NOMO-1 (cell line): Measurements from ENCODE around the gene PRR35.

ENCODE experiments used
- DNase-seq, 2 experiments: peaks; one replicate each; lab custom pipeline; 2025; ENCODE audit not compliant: unreplicated experiment in 2 of 2; lab: John Stamatoyannopoulos, UW

PRR35 gene

DNA sequence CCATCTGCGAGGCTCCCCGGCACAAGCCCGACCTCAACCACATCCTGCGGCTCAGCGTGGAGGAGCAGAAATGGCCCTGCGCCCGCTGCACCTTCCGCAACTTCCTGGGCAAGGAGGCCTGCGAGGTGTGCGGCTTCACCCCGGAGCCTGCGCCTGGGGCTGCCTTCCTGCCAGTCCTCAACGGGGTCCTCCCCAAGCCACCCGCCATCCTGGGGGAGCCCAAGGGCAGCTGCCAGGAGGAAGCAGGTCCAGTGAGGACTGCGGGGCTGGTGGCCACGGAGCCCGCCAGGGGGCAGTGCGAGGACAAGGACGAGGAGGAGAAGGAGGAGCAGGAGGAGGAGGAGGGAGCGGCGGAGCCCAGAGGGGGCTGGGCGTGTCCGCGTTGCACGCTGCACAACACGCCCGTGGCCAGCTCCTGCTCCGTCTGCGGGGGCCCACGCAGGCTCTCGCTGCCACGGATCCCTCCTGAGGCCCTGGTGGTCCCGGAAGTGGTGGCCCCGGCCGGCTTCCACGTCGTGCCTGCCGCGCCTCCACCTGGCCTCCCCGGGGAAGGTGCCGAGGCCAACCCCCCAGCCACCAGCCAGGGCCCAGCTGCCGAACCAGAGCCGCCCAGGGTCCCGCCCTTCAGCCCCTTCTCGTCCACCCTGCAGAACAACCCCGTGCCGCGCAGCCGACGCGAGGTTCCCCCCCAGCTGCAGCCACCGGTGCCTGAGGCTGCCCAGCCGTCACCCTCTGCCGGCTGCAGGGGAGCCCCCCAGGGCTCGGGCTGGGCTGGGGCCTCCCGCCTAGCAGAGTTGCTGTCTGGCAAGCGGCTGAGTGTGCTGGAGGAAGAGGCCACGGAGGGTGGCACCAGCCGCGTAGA lies 13.1 kb upstream of the PRR35 start:
- peak; percentile 68 to 86 for DNase-seq

DNA sequence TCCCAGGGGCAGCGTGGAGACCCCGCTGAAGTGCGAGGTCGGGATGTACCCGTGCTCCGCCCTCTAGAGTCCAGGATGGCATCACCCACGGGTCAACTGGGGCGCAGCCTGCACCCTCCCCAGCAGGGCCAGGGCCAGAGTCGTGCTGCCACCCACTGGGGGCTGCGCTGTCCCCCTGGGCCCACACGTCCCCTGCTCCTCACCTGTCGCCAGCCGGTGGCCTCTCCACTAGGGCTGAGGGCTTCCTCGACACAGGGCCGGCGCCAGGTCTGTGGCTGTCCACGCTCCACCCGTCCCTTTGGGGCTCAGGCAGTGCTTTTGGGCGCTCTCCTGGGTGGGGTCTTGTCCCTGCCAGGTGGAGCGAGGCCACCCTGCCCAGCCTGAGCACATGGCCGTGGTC lies 11.6 kb upstream of the PRR35 start:
- DNase-seq = no peak

DNA sequence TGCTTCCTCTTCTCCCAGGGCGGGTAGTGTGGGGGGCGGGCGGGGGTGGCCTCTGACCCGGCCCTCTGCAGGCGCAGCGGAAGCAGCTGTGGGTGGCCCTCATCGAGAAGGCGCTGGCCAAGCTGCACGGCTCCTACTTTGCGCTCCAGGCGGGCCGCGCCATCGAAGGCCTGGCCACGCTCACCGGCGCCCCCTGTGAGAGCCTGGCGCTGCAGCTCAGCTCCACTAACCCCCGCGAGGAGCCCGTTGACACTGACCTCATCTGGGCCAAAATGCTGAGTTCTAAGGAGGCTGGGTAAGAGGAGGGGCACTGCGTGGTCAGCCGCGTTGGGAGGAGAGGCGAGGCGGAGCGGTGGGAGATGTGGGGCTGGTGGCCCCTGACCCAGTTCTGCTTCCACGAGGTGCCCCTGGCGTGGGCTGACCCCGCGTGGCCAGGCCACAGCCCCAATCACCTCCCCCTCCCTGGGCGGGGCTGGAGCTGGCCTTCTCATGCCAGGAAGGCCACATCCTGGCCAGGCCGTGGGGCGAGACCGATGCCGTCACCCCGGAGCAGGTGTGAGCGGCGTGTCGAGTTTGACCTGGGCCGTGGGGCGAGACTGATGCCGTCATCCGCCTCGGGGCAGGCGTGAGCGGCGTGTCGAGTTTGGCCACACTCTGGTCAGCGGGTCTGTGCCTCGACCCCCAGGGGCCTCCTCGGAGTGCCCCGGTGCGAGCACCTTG lies 10.5 kb upstream of the PRR35 start:
- DNase-seq = no peak

DNA sequence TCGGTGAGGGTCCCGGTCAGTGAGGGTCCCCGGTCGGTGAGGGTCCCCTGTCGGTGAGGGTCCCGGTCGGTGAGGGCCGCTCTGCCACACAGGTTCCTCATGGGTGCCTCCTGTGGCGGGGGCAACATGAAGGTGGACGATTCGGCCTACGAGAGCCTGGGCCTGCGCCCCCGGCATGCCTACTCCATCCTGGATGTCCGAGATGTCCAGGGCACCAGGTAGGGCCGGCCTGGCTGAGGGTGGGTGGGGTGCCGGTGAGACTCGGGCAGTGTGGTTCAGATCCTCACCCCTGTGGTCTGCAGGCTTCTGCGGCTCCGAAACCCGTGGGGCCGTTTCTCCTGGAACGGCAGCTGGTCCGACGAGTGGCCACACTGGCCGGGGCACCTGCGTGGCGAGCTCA lies 9.0 kb upstream of the PRR35 start:
- no peak for DNase-seq

DNA sequence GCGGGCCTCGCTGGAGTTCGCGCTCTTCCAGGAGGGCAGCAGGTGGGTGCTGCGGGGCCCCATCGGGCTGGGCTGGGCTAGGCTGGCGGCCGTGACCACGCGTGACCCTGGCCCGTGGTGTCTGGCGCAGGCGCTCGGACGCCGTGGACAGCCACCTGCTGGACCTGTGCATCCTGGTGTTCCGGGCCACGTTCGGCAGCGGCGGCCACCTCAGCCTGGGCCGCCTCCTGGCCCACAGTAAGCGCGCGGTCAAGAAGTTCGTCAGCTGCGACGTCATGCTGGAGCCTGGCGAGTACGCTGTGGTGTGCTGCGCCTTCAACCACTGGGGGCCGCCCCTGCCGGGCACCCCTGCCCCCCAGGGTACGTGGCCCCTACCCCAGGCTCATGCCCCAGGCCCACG lies 8.0 kb upstream of the PRR35 start:
- no peak for DNase-seq

DNA sequence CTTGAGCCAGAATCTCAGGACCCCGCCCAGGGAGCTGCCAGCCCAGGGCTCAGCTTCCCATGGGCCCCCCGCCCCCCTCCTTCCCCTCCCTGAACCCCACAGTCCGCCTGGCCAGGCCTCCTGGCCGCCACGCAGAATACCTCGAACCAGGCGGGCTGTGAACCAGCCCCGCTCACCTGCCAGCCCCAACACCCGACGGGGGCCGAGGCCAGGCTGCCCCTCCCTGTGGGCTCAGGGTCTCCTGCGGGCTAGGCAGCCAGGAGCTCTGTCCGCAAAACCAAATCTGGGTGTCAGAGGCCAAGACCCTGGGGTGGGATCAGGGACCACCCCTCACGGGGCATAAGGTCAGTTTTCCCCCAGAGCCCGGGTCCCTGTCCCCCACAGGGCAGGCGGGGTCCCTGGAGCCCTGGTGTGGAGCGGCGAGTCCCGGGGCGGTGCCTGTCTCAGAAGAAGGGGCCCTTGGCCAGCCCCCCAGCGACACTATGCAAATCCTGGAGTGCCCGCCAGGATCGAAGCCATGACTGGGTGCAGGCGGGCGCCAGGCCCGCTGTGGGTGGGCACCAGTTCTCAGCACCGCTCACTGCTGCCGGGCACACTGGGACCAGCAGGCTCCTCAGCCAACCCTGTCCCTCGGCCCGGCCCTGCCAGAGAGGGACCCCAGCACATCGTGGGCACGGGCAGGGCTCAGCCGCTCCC lies 6.4 kb upstream of the PRR35 start:
- DNase-seq = no peak

DNA sequence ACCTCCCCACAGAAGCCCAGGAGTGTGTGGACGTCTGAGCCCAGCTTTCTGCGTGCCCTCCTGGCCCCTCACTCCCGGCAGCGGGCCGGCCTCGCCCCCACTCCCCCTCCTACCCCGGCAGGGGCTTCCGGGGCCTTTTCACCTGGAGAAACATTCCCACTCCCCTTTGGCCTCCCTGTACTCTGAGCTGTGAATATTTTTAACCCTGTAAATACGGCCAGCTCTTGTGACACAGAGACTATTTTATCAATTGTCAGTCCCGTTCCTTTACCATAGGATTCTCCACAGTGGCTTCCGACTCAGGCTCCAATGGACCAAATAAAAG lies 5.9 kb upstream of the PRR35 start:
- no peak for DNase-seq

DNA sequence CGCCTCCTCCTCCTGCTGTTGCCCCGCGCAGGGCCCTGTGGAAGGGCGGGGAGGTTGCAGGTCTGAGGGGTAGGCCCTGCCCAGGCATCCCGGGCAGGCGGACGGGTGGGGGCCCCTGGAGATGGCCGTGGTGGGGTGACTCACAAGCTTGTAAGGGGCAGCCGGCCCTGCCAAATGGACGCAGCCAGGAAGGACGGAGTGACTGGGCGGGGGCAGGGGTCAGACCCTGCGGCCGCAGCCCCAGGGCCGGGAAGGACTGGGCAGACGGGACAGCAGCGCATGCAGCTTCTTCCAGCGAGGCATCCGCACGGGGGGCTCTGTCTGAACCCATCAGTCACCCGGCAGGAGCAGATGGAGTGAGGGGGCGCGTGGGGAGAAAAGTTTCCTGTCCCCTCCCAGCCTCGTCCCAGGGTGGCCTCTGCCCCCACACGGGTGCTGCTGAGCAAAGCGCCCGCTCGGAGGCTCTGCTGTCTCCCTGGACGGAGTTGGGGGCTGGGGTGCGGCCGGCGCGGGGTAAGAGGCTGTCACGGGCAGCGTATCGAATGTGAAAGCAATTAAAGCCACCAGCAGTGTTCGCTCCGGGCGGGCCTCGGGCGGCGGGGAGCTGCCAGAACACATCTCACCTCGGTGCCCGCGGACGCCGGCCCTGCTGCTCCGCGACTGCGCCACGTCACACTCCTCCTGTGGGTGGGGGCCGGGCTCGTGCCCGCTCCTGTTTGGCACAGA lies 5.4 kb upstream of the PRR35 start:
- no peak for DNase-seq

DNA sequence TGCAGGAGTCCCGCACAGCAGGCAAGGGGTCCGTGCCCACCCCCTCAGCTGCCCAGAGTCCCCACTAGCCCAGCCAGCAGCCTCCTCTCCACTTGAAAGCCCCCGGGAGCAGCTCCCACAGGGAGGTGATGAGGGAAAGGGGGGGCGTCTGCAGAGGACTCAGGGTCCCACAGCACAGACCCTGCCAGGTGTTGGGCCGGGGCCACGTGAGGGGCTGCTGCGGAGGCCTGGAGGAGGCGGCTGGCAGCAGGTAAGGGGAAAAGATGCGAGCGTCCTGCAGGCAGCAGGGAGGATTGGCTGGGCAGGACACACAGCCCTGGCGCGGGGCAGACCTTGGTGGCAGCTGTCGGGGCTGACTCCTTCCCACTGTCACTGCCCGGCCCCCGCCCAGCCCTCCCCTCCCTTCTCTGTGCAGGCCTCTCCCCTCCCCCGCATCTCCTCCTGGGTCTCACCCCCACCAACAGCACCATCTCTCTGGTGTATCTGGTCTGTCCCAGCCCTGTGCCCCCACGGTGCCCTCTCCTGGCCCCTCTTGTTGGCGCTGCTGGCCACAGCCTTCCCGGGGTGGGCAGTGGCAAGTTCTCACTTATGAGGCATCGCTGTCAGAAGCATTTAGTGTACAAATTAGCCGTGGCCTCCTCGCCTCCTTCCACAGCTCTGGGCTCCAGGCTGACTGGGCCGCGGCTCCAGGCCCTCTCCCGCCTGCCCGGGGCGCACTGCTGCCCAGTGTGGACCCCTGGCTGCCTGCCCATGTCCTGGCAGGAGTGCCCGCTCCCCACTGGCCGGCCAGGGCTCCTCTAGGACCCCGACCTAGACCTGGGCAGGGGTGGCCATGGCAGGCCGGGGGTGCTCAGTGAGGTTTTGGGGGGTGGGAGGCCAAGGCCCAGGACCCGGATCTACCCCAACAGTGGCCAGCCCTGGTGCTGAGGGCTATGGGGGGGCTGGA lies 4.4 kb upstream of the PRR35 start:
- DNase-seq = no peak

DNA sequence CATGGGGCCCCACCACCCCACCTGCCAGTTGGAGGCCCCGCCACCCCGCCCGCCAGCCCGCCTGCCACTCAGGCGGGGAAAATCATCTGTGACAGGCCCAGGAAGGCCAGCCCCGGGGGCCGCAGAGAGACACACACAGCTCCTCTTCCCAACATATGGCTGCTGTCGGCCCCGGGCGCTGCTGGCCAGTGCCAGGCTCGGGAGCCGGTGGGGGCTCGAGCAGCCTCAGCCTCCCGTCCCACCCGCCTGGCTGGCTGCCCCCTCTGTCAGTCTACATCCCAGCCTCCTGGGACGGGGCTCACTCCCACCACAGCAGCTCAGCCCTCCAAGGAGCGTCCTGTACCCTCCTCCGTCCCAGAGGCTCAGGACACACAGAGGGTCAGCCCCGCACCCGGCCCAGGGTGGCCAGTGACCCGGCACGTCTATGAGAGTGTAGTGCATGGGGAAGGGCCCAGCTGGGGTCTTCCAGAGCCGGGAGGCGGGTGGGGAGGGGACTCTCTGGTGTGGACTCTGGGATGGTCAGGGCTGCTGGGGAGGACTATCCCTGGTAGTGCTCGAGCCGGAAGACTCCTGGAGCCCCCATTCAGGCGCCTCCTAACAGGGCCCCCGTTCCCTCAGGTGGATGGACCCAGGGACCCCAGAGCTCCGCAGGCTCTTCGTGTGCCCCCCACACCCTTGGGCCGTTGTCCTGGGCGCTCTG lies 3.6 kb upstream of the PRR35 start:
- no peak for DNase-seq

DNA sequence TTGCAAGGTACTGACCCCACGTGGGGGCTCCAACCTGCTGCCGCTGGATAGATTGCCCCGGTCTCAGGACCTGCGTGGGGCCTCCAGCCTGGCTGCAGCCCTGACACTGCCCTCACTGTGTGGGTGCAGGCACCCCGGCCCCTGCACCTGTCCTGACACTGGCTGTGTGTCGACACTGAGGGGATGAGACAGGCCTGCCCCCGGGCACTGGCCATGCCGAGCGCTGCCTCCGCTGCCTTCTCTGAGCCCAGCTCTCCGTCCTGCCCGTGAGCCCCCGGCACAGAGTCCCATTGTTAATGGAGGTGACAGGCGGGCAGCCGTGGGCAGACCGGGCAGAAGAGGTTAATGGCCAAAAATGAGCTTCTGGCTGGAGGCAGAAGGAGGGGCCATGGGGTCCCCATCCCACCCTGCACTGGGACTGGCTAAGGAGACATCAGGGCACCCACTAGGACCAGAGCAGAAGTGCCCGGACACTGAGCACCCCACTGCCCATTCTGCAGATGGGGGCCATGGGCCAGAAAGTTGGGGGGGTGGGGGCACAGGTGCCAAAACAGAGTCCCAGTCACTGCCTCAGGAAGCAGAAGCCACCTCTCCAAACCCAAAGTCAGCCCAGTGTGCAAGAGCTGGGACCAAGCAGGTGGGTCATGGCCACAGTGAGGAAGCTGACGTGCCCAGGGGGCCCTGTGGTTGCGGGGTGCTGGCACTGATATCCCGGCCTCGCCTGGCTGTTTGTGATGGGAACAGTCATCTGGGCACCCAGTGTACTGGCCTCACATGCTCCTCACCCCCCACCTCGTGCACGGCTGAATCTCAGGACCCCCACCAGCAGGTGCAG lies 2.5 kb upstream of the PRR35 start:
- no peak for DNase-seq

DNA sequence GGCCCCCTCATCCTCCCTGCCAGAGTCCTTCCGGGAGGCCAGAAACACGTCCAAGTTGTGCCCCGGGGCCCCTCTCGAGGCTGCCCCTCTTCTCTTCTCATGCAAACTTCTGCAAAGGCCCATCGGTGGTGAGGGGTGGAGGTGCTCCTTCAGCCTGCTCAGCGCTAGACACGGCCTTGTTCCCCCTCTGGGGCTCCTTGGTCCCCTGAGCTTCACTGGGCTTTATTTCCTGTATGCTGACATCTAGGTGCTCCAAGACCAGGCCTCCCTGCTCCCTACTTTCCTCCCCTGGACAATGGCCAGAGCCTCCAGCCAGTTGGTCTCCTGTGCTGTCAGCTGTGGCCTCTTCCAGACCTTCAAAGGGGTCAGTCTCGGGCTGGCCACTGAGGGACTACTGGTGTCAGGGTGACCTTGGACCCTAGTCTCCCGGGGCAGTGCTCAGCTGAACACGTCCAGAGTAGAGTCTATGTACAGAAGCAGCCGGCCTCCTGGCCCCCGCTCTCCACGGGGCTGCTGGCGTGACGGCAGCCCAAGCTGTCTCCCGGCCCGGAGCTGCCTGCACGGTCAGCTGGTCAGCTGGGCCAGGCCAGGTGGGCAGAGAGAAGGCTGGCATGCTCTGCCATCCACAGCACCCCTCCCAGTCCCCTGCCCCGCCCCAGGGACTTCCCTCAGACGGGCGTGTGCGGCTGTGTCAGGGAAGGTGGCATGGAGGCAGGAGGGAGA lies 1.7 kb upstream of the PRR35 start:
- DNase-seq = no peak

DNA sequence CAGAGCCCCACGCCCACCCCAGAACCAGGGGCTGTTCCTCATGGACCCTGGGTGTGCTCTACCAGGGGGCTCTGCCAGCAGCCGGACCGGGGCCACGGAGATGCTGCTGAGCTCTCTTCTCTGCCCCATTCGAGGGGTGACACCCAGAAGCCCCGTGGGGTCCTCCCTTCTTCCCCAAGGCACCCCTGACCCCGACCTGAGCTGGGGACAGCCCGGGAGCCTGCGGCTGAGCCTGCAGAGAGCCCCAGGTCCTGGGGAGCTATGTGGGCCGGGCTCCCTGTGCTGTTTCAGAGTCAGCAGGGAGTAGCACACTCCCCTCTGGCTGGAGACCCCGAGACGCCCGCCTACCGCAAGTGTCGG lies 1.2 kb upstream of the PRR35 start:
- DNase-seq = no peak

DNA sequence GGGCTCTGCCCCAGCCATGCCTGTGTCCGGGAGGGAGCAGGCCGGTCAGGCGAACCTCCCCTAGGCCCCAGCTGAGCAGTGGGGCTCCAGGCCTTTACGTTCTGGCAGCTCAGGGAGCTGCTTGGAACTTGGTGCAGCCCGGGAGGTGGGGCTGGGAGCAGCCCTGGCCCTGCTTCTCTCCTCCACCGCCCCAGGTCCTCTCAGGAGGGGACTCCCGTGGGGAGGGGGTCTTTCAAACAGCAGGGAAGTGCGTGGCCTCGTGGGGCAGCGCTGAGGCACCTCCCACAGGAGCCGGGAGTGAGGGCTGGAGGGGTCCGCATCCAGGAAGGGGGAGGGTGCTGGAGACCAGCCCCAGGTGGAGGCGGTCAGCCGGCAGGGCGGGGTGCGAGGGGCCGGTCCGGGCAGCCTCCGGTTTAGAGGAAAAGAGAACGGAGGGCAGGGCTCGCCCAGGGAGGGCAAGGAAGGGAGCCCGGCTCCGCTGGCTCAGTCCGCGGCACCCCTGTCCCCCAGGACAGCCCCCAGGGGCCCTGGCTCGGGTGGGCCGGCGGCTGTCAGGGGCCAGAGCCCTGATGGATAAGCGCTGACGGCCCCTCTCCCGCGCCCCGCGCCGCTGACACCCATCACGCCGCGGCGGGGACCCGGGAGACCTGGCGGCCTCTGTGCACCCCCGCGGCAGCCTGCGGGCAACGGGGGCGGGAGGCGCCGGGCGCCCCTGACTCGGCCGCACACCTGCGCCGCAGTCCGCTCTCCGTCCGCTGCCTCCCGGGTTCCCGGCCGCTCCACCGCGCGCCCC lies 587 bp upstream of the PRR35 start:
- no peak for DNase-seq

DNA sequence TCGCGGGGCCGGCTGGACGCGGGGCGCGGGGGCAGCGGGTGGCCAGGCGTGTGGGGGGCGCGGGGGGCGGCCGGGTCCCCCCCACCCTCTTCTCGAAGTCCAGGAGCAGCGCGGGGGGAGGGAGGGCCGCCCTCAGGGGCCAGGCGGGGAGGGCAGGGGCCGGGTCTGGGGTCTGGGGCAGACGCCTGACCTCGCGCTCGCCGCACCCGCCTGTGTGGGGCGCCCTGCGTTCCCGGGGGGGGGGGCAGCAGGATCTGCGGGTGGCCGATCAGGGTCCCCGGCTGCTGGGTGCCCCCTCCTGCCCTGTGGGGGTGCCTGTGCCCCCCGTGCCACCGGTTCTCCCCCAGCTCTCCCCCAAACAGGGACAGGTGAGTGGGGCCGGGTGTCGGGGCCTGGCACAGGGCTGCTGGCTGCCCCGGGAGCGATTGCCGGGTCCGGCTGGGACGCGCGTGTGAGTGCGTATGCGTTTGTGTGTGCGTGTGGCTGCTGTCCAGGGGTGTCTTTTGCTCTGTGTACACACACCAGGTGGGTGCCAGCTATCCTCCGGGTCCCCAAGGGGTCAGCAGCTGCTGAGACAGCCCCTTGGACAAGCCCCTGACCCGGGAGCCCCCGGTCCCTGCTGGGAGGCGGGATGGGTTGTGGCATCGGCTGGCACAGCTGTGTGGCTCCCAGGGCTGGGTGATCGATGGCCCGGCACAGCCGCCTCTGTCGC lies 663 bp downstream of the PRR35 start:
- no peak for DNase-seq

DNA sequence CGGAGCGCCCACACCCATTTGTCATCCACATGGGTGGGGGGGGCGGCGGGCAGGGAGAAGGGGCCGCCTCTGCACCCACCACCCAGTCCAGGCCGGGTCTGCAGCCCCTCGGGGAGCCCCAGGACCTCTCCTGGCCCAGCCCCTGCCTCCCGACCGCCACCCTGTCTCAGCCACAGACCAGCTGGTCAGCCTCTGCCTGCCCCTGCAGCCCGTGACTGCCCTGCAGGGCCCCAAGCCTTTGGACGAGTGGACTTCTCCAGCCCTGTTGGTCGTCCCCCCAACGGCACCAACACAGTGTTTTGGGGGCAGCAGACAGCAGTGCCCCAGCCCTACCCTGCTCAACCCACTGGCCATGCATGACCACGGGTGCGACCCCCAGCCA lies 1.2 kb downstream of the PRR35 start:
- DNase-seq = no peak
